ENCODE results near the gene PRDM16. TPM values are rescaled to one million over a fixed set of nuclear protein-coding genes. Genes with fewer than 3 reads are reported as not detected.

Gene PRDM16
- total and polyA plus RNA-seq, 2 experiments from 2014 or later, result 0.14 to 0.16 TPM

DNA sequence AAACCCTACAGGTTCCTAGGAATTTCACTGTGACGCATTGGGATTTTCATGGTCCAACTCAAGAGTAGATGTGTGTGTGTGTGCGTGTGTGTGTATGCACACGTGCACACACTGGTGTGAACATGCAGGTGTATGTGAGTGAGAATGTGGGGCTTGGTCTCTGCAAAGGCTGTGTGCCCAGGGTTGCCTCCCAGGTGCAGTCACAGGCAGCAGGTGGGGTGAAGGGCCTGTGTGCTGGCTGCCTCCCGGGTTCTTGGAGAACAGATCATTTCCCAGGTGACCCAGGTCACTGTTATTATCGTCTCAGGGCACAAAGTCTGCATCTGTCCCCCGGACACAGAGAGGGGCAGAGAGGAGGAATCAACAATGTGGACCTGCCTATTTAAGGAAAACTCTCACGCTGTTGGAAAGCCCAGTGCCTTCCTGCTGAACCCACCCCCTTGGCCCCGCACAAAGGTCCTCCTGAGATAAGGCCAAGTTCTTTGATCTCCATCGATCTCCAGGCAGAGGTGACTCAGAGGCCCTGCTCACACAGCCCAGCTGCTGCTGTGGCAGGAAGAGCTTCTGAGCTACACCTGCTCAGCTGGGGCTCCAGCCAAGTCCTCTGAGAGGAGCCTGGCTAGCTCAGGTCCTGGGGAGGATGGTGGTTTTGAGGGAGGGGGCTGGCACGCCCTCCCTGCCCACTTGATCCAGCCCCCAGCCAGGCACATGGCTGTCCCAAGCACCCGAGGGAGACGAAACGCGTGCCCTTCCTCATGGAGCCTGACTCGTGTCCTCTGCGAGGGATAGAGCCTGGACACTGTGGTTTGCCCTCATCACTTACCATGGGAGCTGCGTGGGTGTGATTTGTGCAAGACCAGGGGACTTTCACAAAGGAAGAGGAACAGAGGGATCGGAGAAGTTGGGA is 251.5 kb downstream of the PRDM16 start:
- no peak overlapping the region for H3K27ac ChIP-seq (ENCODE audit: low read depth)
- H3K27me3 Mint-ChIP-seq (ENCODE audit: insufficient read depth, low read depth, poor library complexity), result peaks cover 17% of the 10 kb centered on the region
- no peak overlapping the region for H3K4me3 ChIP-seq
- H3K36me3 Mint-ChIP-seq (ENCODE audit: low read depth), result no peaks in the 10 kb centered on the region
- H3F3A ChIP-seq (replicated peaks; ENCODE audit: low read depth), result 0 out of 2 replicates have a peak, but pooled peaks cover 4% of the 10 kb centered on the region
- H4K20me1 ChIP-seq (replicated peaks; ENCODE audit: insufficient read depth), result no peaks in the 10 kb centered on the region
- H3K4me1 Mint-ChIP-seq, result peaks cover 11% of the 10 kb centered on the region
- H3K9me2 ChIP-seq (ENCODE audit: insufficient read depth), result no peaks in the 10 kb centered on the region
- DNase-seq (ENCODE audit: low spot score) (no peak), ATAC-seq (no peak)
- H2AFZ ChIP-seq, result no peak overlapping the region
- H3K4me1 ChIP-seq (ENCODE audit: insufficient read depth), result peaks cover 3% of the 10 kb centered on the region
- no peak overlapping the region for H3K4me3 Mint-ChIP-seq
- no peaks in the 10 kb centered on the region for H3K9me3 Mint-ChIP-seq
- H3K27ac Mint-ChIP-seq, result no peak overlapping the region
- no peak overlapping the region for H3K4me2 ChIP-seq
- H3K79me2 ChIP-seq (replicated peaks; ENCODE audit: insufficient read depth), result no peaks in the 10 kb centered on the region
- TF ChIP-seq EZH2 (IDR thresholded peaks at IDR 0.05; ENCODE audit: low read depth, unreplicated experiment) (no peak), ZNF114 (CRISPR knock-in tag; IDR thresholded peaks at IDR 0.05) (no peak), ZNF331 (CRISPR knock-in tag; IDR thresholded peaks at IDR 0.05; ENCODE audit: low read depth) (no peak), STAT1 (IDR thresholded peaks at IDR 0.05; ENCODE audit: unreplicated experiment) (no peak), EZH2phosphoT487 (IDR thresholded peaks at IDR 0.05; ENCODE audit: unreplicated experiment) (no peak), JUNB (IDR thresholded peaks at IDR 0.05; ENCODE audit: unreplicated experiment) (no peak), CREB1 (CRISPR knock-in tag; IDR thresholded peaks at IDR 0.05; ENCODE audit: low read depth) (no peak)
- TF ChIP-seq, protein P1, sequence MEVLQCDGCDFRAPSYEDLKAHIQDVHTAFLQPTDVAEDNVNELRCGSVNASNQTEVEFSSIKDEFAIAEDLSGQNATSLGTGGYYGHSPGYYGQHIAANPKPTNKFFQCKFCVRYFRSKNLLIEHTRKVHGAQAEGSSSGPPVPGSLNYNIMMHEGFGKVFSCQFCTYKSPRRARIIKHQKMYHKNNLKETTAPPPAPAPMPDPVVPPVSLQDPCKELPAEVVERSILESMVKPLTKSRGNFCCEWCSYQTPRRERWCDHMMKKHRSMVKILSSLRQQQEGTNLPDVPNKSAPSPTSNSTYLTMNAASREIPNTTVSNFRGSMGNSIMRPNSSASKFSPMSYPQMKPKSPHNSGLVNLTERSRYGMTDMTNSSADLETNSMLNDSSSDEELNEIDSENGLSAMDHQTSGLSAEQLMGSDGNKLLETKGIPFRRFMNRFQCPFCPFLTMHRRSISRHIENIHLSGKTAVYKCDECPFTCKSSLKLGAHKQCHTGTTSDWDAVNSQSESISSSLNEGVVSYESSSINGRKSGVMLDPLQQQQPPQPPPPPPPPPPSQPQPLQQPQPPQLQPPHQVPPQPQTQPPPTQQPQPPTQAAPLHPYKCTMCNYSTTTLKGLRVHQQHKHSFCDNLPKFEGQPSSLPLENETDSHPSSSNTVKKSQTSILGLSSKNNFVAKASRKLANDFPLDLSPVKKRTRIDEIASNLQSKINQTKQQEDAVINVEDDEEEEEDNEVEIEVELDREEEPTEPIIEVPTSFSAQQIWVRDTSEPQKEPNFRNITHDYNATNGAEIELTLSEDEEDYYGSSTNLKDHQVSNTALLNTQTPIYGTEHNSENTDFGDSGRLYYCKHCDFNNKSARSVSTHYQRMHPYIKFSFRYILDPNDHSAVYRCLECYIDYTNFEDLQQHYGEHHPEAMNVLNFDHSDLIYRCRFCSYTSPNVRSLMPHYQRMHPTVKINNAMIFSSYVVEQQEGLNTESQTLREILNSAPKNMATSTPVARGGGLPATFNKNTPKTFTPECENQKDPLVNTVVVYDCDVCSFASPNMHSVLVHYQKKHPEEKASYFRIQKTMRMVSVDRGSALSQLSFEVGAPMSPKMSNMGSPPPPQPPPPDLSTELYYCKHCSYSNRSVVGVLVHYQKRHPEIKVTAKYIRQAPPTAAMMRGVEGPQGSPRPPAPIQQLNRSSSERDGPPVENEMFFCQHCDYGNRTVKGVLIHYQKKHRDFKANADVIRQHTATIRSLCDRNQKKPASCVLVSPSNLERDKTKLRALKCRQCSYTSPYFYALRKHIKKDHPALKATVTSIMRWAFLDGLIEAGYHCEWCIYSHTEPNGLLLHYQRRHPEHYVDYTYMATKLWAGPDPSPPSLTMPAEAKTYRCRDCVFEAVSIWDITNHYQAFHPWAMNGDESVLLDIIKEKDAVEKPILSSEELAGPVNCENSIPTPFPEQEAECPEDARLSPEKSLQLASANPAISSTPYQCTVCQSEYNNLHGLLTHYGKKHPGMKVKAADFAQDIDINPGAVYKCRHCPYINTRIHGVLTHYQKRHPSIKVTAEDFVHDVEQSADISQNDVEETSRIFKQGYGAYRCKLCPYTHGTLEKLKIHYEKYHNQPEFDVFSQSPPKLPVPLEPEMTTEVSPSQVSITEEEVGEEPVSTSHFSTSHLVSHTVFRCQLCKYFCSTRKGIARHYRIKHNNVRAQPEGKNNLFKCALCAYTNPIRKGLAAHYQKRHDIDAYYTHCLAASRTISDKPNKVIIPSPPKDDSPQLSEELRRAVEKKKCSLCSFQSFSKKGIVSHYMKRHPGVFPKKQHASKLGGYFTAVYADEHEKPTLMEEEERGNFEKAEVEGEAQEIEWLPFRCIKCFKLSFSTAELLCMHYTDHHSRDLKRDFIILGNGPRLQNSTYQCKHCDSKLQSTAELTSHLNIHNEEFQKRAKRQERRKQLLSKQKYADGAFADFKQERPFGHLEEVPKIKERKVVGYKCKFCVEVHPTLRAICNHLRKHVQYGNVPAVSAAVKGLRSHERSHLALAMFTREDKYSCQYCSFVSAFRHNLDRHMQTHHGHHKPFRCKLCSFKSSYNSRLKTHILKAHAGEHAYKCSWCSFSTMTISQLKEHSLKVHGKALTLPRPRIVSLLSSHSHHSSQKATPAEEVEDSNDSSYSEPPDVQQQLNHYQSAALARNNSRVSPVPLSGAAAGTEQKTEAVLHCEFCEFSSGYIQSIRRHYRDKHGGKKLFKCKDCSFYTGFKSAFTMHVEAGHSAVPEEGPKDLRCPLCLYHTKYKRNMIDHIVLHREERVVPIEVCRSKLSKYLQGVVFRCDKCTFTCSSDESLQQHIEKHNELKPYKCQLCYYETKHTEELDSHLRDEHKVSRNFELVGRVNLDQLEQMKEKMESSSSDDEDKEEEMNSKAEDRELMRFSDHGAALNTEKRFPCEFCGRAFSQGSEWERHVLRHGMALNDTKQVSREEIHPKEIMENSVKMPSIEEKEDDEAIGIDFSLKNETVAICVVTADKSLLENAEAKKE (CRISPR knock-in tag; IDR thresholded peaks at IDR 0.05), result no peak
- TF ChIP-seq, protein P2, sequence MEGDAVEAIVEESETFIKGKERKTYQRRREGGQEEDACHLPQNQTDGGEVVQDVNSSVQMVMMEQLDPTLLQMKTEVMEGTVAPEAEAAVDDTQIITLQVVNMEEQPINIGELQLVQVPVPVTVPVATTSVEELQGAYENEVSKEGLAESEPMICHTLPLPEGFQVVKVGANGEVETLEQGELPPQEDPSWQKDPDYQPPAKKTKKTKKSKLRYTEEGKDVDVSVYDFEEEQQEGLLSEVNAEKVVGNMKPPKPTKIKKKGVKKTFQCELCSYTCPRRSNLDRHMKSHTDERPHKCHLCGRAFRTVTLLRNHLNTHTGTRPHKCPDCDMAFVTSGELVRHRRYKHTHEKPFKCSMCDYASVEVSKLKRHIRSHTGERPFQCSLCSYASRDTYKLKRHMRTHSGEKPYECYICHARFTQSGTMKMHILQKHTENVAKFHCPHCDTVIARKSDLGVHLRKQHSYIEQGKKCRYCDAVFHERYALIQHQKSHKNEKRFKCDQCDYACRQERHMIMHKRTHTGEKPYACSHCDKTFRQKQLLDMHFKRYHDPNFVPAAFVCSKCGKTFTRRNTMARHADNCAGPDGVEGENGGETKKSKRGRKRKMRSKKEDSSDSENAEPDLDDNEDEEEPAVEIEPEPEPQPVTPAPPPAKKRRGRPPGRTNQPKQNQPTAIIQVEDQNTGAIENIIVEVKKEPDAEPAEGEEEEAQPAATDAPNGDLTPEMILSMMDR (conservative IDR thresholded peaks at IDR 0.05; ENCODE audit: low read depth in 2 of 2), result no peak
- no peaks in the 10 kb centered on the region for H3K27me3 ChIP-seq (ENCODE audit: insufficient read depth)
- H3K36me3 ChIP-seq (ENCODE audit: insufficient read depth), result no peaks in the 10 kb centered on the region

All from GM23338 (cell line).